ENCODE results near the gene TOX3. TPM values are rescaled to one million over a fixed set of nuclear protein-coding genes. Genes with fewer than 3 reads are reported as not detected.

Gene TOX3
- polyA plus RNA-seq, 2 of the 4 experiments (the other 2 are of a cell fraction), result 0.10 to 2.2 TPM

GRCh38 chr16:52411011-52411410, 135.9 kb downstream of the TOX3 start:
- H3K4me2 ChIP-seq, result no peak overlapping the region
- no peaks in the 10 kb centered on the region for H3K9me3 ChIP-seq
- 0% methylated on average over 3 of the region's 3 CpGs for WGBS (ENCODE audit: missing lambda C conversion rate)
- H3K27ac ChIP-seq, result no peak overlapping the region
- ChIA-PET POLR2A (no interaction called here), CTCF (no interaction called here)
- DNase-seq (ENCODE audit: low read depth in 1 of 2, low spot score in 1 of 2), result no peak
- TF ChIP-seq EP300 (IDR thresholded peaks at IDR 0.05), result no peak
- no peak for TF ChIP-seq TP53 (CRISPR knock-in tag; IDR thresholded peaks at IDR 0.05)
- no peak for TF ChIP-seq CTCF (IDR thresholded peaks at IDR 0.05)
- TF ChIP-seq TFCP2L1 (CRISPR knock-in tag; IDR thresholded peaks at IDR 0.05), result no peak
- no peaks in the 10 kb centered on the region for H3K4me1 ChIP-seq
- no peak for ATAC-seq
- no peak overlapping the region for H3K4me3 ChIP-seq
- no peak for FAIRE-seq

- DNase-seq (ENCODE audit: low read depth in 1 of 2, low spot score in 1 of 2) (no peak), ATAC-seq (no peak), FAIRE-seq (no peak)
- Histone ChIP-seq H3K9me3 (no peaks in the 10 kb centered on the region), H3K27ac (no peak overlapping the region), H3K4me3 (no peak overlapping the region), H3K4me2 (no peak overlapping the region), H3K4me1 (no peaks in the 10 kb centered on the region)
- 55% methylated on average over 1 of the region's 1 CpG for WGBS (ENCODE audit: missing lambda C conversion rate)
- ChIA-PET CTCF (no interaction called here), POLR2A (no interaction called here)
- no peak for TF ChIP-seq GATA3 (IDR thresholded peaks at IDR 0.05; ENCODE audit: borderline replicate concordance)
- no peak for TF ChIP-seq BCL3 (IDR thresholded peaks at IDR 0.05)
- TF ChIP-seq MAX (IDR thresholded peaks at IDR 0.05), result no peak
- TF ChIP-seq PHF8 (IDR thresholded peaks at IDR 0.05; ENCODE audit: borderline replicate concordance, low read depth), result no peak
- no peak for TF ChIP-seq CHD4 (IDR thresholded peaks at IDR 0.05; ENCODE audit: borderline replicate concordance)
- no peak for TF ChIP-seq NR3C1 (IDR thresholded peaks at IDR 0.05)
- no peak for TF ChIP-seq ESRRA (IDR thresholded peaks at IDR 0.05; ENCODE audit: borderline replicate concordance, low read length)
- TF ChIP-seq TP53 (CRISPR knock-in tag; IDR thresholded peaks at IDR 0.05), result no peak
- no peak for TF ChIP-seq HOXB5 (CRISPR knock-in tag; IDR thresholded peaks at IDR 0.05)
- TF ChIP-seq EHMT2 (IDR thresholded peaks at IDR 0.05; ENCODE audit: low read depth), result no peak
- TF ChIP-seq HDAC2 (IDR thresholded peaks at IDR 0.05), result no peak
- TF ChIP-seq MAFK (IDR thresholded peaks at IDR 0.05; ENCODE audit: partially characterized antibody), result no peak
- TF ChIP-seq ZSCAN20 (CRISPR knock-in tag; IDR thresholded peaks at IDR 0.05), result no peak
- TF ChIP-seq RARB (CRISPR knock-in tag; IDR thresholded peaks at IDR 0.05), result no peak
- TF ChIP-seq E2F6 (IDR thresholded peaks at IDR 0.05; ENCODE audit: borderline replicate concordance, low read depth), result no peak
Observed at GRCh38 chr16:52408191-52408845, 138.6 kb downstream of the TOX3 start.

GRCh38 chr16:52407778-52408177, 139.2 kb downstream of the TOX3 start:
- DNase-seq (ENCODE audit: low read depth in 1 of 2, low spot score in 1 of 2) (no peak), ATAC-seq (no peak), FAIRE-seq (no peak)
- CTCF ChIA-PET, result interaction anchor here (0.8 kb wide), 1 partner anchor 24 kb away, joined by 3 read pairs; no protein-coding TSS in a partner anchor
- POLR2A ChIA-PET, result no interaction called here
- 0% methylated on average over 1 of the region's 1 CpG for WGBS (ENCODE audit: missing lambda C conversion rate)
- Histone ChIP-seq H3K4me1 (no peaks in the 10 kb centered on the region), H3K9me3 (no peaks in the 10 kb centered on the region), H3K4me2 (no peak overlapping the region), H3K27ac (no peak overlapping the region), H3K4me3 (no peak overlapping the region)
- no peak for TF ChIP-seq ATOH8 (CRISPR knock-in tag; IDR thresholded peaks at IDR 0.05; ENCODE audit: low read depth)
- no peak for TF ChIP-seq PHF8 (IDR thresholded peaks at IDR 0.05; ENCODE audit: borderline replicate concordance, low read depth)
- no peak for TF ChIP-seq JUN (IDR thresholded peaks at IDR 0.05)
- no peak for TF ChIP-seq HMGXB4 (CRISPR knock-in tag; IDR thresholded peaks at IDR 0.05; ENCODE audit: borderline replicate concordance)
- TF ChIP-seq HOXB13 (CRISPR knock-in tag; IDR thresholded peaks at IDR 0.05; ENCODE audit: low read depth), result no peak
- no peak for TF ChIP-seq CEBPB (IDR thresholded peaks at IDR 0.05)
- TF ChIP-seq EHMT2 (IDR thresholded peaks at IDR 0.05; ENCODE audit: low read depth), result no peak
- TF ChIP-seq HDAC2 (IDR thresholded peaks at IDR 0.05), result no peak
- TF ChIP-seq JUNB (IDR thresholded peaks at IDR 0.05), result no peak
- no peak for TF ChIP-seq FOSL2 (IDR thresholded peaks at IDR 0.05)
- TF ChIP-seq FOSL2 (CRISPR knock-in tag; IDR thresholded peaks at IDR 0.05), result no peak
- TF ChIP-seq GATA3 (IDR thresholded peaks at IDR 0.05; ENCODE audit: borderline replicate concordance), result no peak
- no peak for TF ChIP-seq BCL3 (IDR thresholded peaks at IDR 0.05)
- no peak for TF ChIP-seq POLR2AphosphoS2 (conservative IDR thresholded peaks at IDR 0.05; ENCODE audit: low read length)
- TF ChIP-seq RARB (CRISPR knock-in tag; IDR thresholded peaks at IDR 0.05), result no peak
